ENCODE measurements around the gene OSR1. TPM values are rescaled to one million over a fixed set of nuclear protein-coding genes. Genes with fewer than 3 reads are reported as not detected.
"Not testable (repeated sequence)": the region's sequence is repeated elsewhere in the genome, so short reads cannot be mapped to it uniquely, and the experiment has no call there.

Gene OSR1
- total RNA-seq, 2 experiments from 2014 or later: not detected

DNA sequence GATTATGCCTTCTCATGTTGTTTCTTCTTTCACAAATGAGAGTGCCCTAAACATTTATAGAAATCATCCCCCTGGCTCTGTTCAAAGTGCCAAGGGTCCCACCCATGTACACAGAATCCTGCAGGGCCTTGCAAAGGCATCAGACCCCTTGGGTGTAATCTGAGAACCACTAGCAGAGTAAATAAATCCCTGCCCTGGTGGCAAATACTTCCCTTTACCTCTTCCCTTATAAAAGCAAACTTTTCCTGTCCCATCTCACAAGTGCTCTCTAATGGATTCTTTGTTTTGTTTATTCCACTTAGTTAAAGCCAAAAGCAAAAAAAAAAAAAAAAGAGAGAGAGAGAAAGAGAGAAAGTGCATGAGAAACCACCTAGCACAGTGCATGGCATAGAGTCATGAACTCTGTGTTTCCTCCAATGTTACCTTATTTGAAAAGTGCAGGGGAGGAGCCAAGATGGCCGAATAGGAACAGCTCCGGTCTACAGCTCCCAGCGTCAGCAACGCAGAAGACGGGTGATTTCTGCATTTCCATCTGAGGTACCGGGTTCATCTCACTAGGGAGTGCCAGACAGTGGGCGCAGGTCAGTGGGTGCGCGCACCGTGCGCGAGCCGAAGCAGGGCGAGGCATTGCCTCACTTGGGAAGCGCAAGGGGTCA is 52.9 kb downstream of the OSR1 start:
- H3K79me2 ChIP-seq (ENCODE audit: insufficient read depth, low read depth, low read length); BruUV-seq (replicated peaks); H3K27ac ChIP-seq (ENCODE audit: low read depth, low read length, poor library complexity, severe bottlenecking); H3K4me3 ChIP-seq (ENCODE audit: low read depth, low read length, poor library complexity, severe bottlenecking); H3K4me1 ChIP-seq (ENCODE audit: insufficient read depth, low read length, poor library complexity, severe bottlenecking); H4K20me1 ChIP-seq (ENCODE audit: insufficient read depth, low read length); H3K9me3 ChIP-seq (ENCODE audit: low read length); H3K36me3 ChIP-seq (ENCODE audit: insufficient read depth, low read length); H2AFZ ChIP-seq (ENCODE audit: low read length); intact Hi-C loops (cut with micrococcal nuclease; ENCODE audit: unreplicated experiment); CTCF ChIA-PET (ENCODE audit: unreplicated experiment); H3K9me2 ChIP-seq (ENCODE audit: insufficient read depth, low read length); H3K4me2 ChIP-seq (ENCODE audit: low read length); DNase-seq (ENCODE audit: low spot score): not testable (repeated sequence)
- POLR2A ChIA-PET: interaction anchor here (0.6 kb wide), 1 partner anchor 53 kb away, joined by 3 read pairs; no protein-coding TSS in a partner anchor

DNA sequence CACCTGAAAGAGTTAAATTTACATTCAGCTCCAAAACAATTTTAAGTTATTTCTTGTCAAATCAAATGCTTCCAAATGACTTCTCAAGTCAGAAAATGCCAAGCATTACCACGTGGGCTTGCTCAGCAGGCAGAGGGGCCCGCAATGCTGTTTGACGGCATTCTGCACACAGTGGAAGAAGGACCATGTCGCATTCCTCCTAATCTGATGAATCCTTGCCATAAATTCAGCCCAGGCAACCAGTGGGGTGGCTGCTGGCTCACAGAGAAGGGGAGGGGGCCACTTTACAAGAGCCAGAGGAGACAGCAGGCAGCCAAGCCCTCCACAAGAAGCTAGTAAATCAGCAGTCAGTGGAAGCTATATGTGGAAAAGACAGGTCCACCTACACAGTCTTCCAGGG is 56.7 kb downstream of the OSR1 start:
- H3K4me2 ChIP-seq (ENCODE audit: low read length): no peak overlapping the region
- no peaks in the 10 kb centered on the region for H3K4me1 ChIP-seq (ENCODE audit: insufficient read depth, low read length, poor library complexity, severe bottlenecking)
- no peaks in the 10 kb centered on the region for H3K79me2 ChIP-seq (ENCODE audit: insufficient read depth, low read depth, low read length)
- no peaks in the 10 kb centered on the region for H4K20me1 ChIP-seq (ENCODE audit: insufficient read depth, low read length)
- no peak overlapping the region for H3K4me3 ChIP-seq (ENCODE audit: low read depth, low read length, poor library complexity, severe bottlenecking)
- BruUV-seq (replicated peaks): no TSS peak
- H3K27ac ChIP-seq (ENCODE audit: low read depth, low read length, poor library complexity, severe bottlenecking): no peak overlapping the region
- CTCF ChIA-PET (ENCODE audit: unreplicated experiment): no interaction called here
- POLR2A ChIA-PET: interaction anchor here (0.9 kb wide), 1 partner anchor 229 kb away, joined by 3 read pairs; no protein-coding TSS in a partner anchor
- no peak overlapping the region for H2AFZ ChIP-seq (ENCODE audit: low read length)
- intact Hi-C loops (cut with micrococcal nuclease; ENCODE audit: unreplicated experiment): no loop called here
- H3K9me2 ChIP-seq (ENCODE audit: insufficient read depth, low read length): no peaks in the 10 kb centered on the region
- H3K36me3 ChIP-seq (ENCODE audit: insufficient read depth, low read length): no peaks in the 10 kb centered on the region
- no peak for TF ChIP-seq EZH2phosphoT487 (IDR thresholded peaks at IDR 0.05; ENCODE audit: borderline replicate concordance, low read depth, low read length)
- no peak for DNase-seq (ENCODE audit: low spot score)
- H3K9me3 ChIP-seq (ENCODE audit: low read length): no peaks in the 10 kb centered on the region

Small RNA genes within 50 kb of the gene (microRNA-seq; reads per million reads assigned to microRNA genes)
- gene MIR4757 (ENCODE audit: borderline replicate concordance): not detected

Small RNA genes within 50 kb of the gene (small RNA-seq; reads per million reads assigned to genes)
- gene MIR4757: not detected
